Endometrial microvascular endothelial cells (primary cell): Measurements from ENCODE around the gene CSMD2. TPM values are rescaled to one million over a fixed set of nuclear protein-coding genes. Genes with fewer than 3 reads are reported as not detected.

Experiments
- in situ Hi-C: cut with HindIII; loops from 2 replicates; pipeline ENCODE4 v1.10.0; 2017; ENCODE audit warnings: low sequenced_read_pairs, low pct_unique_long_range_greater_than_20kb; ENCODE audit errors: inconsistent ontology term
- total RNA-seq: library from RNA; depleted of rRNA; stranded (reverse); fragments of >200 nt; gene quantifications from one replicate; pipeline ENCODE4 v1.2.3, GENCODE V29; 2015; ENCODE audit errors: inconsistent ontology term

The CSMD2 gene
- total RNA-seq, 1 donor from 2014 or later = 0.28 TPM

DNA sequence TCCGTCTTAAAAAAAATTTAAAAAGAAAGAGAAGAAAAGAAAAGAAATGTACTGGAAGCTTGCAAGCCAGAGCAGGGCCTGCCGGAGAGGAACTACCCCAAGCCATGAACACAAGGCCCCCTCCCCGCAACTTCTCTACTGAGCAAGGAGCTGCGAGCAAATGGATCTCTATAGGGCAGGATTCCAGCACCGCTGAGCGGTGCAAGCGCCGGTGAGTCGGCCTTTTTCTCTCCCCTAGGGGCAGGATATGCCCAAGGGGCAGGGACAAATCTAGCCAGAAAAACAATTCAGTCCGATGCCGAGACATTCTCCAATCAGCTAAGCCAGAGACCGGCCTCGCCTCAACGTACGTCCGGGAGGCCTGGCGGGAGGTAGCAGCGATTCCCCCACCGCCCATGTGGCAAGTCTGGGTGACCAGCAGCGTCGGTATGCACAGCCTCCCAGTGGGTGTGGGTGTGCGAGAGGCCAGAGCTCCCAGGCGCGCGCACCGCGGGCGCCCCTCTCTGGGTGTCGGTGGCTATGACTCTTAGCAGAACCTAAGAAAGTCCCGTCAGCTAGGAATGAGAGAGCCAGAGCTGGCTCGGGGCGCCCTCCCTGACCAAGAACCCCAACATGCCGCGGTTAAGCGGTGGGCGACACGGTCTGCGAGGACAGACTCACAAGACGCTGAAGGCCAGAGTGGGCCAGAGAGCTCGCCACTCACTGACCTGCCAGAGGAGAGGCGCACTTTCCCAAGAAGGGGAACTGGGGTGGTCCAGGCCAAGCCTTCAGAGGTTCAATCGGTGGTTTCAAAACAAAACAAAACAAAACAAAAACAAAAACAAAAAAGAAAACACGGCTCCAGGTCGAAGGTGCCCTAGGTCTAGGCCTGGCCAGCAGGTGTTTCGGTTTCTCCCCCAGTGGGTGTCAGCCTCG lies 1.9 kb downstream of the CSMD2 start:
- in situ Hi-C loops = no loop called here

DNA sequence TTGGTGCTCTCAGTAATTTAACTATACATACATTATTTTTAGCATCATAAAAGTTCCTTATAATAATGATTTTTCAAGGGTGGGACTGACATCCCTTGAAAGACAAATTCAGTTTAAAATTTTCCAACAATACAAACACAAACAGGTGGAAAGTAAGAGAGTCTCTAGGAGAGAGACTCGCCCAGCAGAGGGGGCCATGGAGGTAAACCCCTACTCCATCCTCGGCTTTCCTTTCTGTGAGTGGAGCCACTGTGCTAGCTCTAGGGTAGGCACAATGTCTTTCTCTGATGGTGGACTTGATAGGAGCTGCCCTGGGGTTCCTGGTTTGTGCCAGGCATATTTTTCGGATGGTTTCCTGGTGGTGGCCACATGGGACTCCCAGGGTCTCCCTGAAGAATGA lies 8.3 kb downstream of the CSMD2 start:
- in situ Hi-C loops = no loop called here

DNA sequence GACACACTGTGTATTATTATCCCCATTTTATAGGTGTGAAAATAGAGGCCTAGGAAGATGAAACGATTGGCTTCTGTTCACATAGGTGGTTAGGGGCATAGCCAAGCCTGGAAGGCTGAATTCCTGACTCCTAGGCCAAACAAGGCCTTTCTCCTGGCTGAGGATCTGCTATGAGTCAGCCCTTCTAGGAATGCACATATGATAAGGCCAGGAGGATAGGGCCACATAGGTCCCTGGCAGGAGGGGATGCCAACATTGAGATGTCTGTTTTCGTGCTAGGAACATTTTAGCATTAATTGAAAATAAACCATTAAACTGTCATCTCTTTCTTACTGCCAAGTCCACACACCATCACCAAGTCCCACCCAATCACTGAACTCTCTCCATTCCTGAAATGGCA lies 9.2 kb downstream of the CSMD2 start:
- in situ Hi-C loops = no loop called here

DNA sequence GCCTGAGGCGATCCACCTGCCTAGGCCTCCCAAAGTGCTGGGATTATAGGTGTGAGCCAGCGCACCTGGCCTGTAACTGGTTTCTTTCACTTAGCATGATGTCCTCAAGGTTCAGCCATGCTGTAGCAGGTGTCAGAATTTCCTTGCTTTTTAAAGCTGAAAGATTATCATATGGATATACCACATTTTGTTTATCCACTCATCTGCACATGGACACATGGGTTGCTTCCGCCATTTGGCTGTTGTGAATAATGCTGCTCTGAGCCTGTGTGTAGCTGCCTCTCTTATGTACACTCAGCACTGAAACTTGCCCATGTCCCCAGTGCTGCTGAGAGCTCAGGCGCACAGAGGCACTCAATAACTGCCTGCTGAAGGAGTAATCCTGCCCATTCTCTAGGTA lies 11.8 kb downstream of the CSMD2 start:
- in situ Hi-C loops = no loop called here

DNA sequence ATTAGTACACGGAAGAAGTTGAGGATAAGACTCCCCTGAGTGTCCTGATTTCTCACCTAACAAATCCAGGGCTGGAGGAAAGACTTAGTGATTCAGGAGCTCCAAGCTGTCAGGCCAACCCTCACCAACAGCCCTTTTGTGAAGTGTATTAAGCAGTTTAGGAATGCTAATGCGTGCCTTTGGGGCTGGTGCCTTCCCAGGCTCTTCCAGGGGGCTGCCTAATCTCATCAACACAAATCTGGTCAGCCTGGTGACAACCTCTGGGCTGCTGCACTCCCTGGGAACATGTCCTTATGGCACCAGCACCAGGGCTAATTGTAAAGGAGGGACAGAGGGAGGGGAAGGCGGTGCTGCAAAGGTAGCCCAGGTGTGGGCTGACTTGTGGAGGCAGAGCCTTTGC lies 15.5 kb downstream of the CSMD2 start:
- in situ Hi-C loops = no loop called here

DNA sequence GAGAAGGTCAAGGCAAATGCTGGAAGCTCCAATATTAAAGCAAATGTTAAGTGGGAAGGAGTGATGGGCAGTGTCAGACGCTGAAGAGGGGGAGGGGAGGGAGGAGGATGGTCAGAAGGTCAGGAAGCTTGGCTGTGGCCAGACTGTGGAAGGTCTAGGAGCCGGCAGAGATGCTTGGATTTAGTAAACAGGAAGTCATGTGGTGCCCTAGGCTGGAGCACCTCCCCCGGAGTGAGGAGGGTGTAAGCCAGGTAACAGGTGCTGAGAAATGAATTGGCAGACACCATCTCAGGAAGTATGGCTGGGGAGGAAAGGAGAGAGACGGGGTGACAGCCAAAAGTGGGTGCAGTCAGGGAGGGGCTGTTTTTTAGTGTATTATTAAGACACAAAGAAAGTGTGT lies 17.7 kb downstream of the CSMD2 start:
- in situ Hi-C loops = no loop called here

DNA sequence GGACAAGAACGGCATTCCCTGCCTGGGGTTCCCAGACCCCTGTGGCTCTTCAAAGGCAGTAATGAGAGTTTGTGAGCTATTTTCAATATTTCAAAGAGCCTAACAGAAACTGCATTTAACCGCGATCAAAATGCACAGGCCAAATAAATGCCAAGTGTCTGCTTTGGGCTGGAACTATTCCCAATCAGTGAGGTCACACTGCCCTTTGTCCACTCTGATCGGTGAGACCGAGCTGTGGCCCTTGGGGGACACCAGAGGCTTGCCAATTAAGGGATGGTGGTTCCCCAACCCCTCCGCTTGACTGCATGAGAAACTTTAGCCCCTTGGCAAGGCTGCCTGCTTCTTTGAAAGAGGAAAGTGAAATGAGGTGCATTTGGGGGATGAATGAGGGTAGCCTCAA lies 20.3 kb downstream of the CSMD2 start:
- in situ Hi-C loops = no loop called here

DNA sequence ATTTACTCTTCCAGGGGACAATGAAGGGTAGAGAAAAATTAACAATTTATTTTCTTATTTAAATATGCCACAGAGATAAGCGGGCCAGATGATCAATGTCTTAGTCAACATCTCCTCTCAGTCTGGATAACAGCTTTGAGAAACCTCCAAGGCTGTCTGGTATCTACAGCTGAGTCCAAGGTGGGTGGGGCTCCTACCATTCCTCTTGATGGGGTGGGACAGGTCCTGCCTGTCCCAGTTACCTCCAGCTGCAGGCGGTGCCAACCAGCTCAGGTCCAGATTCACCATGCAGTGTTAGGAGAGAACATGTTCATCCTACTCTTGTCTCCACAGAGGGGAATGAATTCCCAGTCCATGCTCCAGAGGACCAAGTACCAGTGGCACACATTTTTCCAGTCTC lies 21.1 kb downstream of the CSMD2 start:
- in situ Hi-C loops = no loop called here

DNA sequence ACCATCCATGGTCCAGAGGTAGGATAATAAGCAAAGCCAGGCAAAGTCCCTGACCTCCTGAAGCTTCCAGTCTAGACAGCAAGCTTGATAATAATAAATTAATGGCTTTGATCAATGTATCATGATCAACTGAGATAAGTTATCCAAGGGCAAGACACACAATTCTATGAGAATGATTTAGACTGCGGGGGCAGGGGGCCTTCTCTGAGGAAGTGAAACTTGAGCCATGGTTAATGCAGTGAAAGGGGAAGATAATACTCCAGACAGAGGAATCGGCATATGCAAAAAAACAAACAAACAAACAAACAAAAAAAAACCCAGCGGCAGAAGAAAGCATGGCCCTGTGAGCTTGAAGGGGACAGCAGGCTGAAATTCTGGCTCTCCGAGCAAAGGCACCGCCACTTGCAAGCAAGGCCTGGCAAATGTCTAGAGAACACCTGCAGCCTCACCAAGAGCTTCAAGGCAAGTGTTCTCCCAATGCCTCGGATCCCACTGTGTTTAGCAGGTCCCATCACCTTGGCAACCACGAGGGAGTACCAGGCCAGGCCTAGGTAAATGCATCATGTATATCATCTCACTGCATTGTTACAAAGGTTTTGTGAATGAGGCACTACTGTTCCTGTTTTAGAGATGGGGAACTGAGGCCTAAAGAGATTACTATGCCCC lies 24.9 kb downstream of the CSMD2 start:
- in situ Hi-C loops = no loop called here

DNA sequence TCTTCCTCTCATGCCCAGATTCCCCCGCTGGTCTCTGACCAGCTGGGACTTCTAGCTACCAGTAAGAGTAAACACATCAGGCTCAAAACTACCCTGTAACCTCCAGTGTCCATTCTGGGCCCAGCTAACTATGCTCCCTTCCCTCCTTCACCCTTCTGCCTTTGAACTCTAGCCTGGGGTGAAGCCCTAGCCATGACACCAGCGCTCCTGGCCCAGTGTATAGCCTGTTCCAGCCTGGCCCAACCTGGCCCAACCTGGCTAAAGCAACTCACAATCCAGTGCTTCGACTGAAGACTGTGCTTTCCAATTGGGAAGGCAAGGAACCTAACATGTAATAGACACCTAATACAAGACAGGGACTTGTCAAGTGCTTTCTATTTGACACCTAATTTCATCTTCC lies 27.6 kb downstream of the CSMD2 start:
- in situ Hi-C loops = no loop called here

DNA sequence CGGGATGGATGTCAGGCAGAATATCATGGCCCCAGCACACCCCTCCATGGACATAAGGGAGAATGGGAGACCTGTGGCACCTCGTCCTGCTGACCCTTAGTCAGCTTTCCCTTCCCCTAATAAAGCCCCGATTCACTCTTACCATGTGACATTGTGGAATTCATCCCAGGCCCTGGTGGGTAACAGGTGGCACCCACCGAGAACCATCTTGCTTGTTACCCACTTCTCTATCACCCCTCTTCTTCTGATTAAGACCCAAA lies 32.9 kb downstream of the CSMD2 start:
- in situ Hi-C loops = no loop called here

DNA sequence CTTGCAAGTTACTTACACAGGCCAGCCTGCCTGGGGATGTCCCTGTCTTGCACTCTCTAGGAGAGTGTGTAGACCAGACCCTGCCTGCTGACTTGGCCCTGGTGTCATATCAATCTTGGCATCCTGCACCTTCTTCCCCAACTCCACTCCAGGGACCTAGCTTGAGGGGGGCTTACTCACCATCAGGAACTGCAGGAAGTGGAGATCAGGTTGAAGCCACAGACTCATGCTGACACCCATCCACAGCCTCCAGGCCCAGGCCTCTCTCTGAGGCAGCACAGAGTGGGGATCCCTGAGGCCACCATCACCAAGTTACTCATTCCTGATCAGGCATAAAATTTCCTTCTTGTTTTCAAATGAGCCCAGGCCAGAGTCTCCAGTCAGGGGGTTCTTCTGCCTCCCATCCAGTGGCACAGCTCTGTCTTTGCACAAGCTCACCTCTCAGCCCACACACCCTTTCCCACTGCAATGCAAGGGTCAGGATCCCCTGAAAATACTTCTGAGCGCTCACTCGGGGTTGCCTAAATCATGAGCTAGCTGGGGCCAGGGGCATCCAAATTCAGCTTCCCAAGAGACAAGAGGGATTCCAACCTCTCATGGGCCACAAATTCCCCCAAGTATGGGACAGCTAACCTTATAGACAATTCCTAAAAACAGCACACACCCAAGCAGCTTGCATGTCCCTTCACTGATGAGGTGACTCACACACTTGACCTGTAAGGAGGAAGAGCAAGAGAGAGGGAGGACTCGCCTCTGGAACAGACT lies 33.5 kb downstream of the CSMD2 start:
- in situ Hi-C loops = no loop called here

DNA sequence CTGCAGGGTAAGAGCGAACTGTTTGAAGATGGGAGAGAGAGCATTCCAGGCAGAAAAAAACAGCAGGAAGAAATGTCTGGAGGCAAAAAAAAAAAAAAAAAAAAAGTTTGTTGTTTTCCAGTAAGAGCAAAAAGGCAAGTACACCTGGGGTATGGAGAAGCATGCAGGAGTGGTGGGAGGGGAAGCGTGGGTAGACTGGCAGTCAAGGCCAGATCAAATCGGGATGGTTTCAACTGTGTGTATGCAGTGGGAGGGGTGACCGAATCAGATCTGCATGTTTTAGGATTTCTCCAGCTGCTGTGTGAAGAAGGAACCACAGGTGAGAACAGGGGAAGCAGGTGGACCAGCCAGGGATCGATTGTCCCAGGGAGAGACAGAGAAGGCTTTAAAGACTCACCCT lies 34.7 kb downstream of the CSMD2 start:
- in situ Hi-C loops = no loop called here

DNA sequence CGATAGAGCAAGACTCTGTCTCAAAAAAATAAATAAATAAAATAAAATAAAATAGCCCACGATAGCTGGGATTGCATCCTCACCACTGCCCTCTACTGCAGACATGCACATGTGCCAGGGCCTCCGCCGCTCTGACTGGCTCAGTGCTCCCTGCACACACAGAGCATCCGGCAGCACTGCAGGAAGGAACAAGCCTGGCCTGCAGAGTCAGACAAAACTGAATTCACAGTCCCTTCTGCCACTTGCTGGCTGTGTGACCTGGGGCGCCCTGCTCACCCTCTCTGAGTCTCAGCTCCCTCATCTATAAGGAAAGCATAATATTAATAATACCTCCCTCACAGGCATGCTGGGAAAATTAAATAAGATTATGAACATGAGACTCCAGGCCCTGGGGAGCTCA lies 35.4 kb downstream of the CSMD2 start:
- in situ Hi-C loops = no loop called here

DNA sequence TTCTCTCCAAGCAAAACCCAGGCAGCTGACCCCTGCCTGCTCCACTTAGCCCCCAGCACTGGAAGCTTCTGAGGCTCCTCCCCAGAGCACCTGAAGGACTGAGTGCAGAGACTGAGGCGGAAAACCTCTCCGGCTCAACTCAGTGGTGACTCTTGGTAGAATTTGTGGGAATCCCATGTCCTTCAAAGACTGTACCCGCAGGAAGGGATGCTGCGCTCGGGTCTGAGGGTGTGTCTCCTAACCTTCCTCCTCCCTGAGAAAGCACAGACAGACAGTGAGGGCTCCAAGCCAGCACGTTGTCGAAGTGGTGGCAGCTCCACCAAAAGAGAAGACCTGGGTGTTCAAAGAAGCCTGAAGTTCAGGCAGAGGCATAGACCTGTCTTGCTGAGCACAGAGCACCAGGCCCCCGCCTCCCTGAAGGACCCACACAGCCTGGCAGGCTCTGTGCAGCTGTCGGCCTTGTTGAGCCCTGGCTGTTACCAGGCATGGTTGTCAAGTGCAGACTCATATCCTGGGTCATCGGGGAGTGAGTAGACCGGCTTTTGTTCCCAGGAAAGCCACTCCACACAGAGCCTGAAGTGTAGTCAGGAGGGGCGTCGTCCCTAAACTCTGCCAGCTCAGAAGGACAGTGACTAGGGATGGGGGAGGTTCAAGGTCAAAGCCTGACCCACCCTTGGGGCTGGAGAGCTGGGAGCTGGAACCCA lies 36.7 kb downstream of the CSMD2 start:
- in situ Hi-C loops = no loop called here

DNA sequence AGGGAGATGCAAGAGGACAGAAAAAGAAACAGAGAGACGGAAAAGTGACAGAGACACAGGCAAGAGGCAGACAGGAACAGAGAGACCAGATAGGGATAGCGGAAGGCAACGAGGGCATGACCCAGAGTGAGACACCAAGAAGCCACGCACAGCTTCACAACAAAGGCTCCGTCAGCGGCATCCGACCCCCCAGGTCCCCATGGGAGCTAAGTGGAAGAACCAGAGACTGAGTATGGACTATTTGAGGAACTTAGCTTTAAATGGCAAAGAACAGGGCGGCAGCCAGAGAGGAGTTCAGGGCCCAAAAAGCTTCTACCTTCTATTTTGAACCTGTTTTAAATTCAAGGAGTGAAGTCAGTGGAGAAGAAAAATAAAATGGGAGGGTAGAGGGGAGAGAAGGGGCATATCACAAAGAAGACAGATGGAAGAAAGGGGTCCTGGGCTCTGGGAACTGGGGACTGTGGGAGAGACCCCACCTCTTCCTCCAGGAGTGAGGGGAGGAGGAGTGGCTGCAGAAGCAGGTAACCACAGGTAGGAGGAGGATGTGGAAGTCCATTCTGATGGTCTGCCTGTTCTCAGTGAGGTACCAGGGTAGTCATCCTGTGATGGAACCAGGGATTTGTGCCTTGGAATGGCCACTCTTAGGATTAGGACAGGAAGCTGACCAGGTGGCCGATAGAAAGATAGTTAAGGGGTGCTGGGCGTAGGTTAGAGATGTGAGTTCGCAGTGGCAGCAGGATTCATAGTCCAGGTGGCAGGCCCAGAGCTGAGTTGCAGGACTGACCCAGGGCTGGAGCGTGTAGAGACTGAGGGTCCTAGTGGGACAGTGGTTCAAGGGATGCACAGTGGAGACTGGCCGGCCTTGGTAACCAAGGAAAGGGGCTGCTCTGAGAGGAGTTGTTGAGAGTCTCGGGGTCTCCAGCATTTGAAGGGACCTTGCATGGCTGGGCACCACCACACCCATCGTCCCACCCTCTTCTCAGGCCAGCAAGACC lies 37.7 kb downstream of the CSMD2 start:
- in situ Hi-C loops = no loop called here

DNA sequence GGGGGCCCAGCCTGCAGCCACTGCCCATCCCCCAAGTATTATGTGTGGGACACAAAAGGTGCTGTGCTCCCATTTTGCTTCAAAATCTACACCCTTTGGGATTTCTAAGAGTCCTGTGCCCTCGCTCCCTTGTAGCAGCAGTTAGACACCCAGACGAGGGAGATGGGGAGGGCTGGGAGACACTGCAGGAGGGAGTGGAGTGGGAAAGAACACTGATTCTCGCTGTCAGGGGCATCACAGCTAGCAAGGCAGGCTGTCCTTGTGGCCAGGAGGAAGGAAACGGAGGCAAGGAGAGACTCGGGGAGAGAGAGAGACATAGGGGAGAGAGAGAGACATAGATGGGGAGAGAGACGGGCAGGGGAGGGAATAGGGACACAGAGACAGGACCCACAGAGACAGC lies 38.5 kb downstream of the CSMD2 start:
- in situ Hi-C loops = no loop called here

DNA sequence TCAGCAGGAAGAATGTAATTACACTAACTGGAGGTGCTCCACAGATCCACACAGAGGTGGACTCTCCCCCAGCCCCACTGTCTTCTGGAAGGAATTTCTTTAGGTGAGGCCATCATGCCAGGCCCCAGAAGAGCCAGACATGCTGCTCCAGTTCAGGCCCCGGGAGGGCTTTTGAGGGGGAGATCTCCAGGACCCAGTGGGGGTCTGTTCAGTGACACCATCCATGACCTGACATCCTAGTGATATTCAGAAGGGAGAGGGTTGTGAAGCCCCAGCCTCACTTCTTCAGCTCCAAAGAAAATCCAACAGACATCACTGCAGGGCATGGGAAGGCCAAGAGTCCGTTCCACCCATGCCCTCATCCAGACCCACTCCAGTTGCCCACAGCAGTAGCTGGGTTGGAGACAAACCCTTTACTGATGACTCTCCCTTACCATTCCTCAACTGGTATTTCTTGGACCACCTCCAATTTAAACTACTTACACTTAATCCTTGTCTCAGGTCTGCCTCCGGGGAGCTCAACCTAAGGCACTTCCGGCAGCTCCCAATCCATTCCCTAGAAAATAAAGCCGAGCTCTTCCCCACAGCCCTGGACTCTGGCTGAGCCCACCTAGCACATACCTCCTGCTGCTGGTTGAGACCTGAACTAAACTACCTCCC lies 39.2 kb downstream of the CSMD2 start:
- in situ Hi-C loops = no loop called here
